ENCODE results near the gene CADPS2.

The CADPS2 gene

DNA sequence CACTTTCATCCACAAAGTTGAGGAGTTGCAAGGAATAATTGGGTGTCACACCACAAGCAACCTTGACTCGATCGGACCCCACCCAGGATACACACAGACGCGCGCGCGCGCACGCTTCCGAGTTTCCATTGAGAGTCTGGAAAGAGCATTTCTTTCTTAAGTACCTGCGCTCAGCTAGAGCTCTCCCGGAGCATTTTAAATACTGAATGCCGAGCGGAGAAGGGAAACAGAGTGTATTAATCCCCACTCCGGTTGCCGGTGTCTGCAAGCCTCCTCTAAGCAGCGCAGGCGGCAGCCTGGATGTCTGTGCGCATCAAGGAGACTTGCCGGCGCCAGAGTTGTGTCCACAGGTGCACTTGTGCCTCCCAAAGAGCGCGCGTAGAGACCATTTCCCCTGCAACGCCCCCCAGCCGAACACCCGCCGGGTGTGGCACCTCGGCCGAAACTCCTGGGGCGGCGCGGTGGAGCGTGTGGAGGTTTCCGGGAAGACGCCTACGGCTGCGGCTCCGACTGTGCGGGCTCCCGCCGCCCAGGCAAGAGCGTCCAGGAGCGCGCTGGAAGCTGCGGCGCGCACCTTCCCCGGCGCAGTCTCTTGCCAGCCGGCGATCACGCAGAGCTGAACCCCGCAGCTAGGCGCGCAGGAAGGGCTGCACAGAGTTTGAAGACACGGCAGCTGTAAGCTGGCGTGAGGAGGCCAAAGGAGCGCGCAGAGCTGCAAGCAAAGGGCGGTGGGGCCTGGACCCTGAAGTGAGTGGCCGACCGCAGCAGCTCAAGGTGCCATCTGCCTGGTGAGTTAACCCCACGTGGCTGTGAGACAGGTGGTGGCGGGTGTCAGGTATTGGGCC lies 580.6 kb downstream of the CADPS2 start:
- TF ChIP-seq TAF1 (IDR thresholded peaks at IDR 0.05; ENCODE audit: borderline replicate concordance, insufficient read depth, low read length), result no peak
- TF ChIP-seq, protein P1, sequence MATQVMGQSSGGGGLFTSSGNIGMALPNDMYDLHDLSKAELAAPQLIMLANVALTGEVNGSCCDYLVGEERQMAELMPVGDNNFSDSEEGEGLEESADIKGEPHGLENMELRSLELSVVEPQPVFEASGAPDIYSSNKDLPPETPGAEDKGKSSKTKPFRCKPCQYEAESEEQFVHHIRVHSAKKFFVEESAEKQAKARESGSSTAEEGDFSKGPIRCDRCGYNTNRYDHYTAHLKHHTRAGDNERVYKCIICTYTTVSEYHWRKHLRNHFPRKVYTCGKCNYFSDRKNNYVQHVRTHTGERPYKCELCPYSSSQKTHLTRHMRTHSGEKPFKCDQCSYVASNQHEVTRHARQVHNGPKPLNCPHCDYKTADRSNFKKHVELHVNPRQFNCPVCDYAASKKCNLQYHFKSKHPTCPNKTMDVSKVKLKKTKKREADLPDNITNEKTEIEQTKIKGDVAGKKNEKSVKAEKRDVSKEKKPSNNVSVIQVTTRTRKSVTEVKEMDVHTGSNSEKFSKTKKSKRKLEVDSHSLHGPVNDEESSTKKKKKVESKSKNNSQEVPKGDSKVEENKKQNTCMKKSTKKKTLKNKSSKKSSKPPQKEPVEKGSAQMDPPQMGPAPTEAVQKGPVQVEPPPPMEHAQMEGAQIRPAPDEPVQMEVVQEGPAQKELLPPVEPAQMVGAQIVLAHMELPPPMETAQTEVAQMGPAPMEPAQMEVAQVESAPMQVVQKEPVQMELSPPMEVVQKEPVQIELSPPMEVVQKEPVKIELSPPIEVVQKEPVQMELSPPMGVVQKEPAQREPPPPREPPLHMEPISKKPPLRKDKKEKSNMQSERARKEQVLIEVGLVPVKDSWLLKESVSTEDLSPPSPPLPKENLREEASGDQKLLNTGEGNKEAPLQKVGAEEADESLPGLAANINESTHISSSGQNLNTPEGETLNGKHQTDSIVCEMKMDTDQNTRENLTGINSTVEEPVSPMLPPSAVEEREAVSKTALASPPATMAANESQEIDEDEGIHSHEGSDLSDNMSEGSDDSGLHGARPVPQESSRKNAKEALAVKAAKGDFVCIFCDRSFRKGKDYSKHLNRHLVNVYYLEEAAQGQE (IDR thresholded peaks at IDR 0.05; ENCODE audit: insufficient read depth in 1 of 2, low read depth in 2 of 2, low read length in 2 of 2), result no peak

DNA sequence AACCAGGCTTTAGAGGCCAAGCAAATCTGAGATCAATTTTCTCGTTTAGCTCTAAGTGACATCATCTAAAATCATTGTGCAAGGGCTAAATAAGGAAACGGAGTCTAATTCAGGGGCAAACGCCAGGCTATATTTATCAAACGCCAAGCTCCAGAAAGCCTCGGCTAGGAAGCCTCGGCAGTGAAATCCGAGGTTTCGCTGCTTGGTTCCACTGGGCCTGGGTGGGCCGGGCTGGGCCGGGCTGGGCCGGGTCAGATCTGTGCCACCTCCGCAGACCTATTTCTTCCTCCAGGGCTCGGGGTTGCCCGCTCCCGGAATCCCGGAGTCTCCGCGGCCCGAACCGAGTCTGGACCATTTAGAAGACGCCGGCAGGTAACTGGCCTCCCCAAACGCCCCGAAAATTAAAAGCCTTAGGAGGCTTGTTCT lies 581.3 kb downstream of the CADPS2 start:
- TF ChIP-seq, protein P1 (IDR thresholded peaks at IDR 0.05; ENCODE audit: insufficient read depth in 1 of 2, low read depth in 2 of 2, low read length in 2 of 2), result no peak
- TF ChIP-seq FOXP2 (optimal IDR thresholded peaks at IDR 0.05; ENCODE audit: borderline replicate concordance, extremely low read depth, extremely low read length, insufficient read depth), result no peak
- TF ChIP-seq SIN3A (IDR thresholded peaks at IDR 0.05; ENCODE audit: borderline replicate concordance, insufficient read depth, low read length), result no peak
- no peak for TF ChIP-seq TAF1 (IDR thresholded peaks at IDR 0.05; ENCODE audit: borderline replicate concordance, insufficient read depth, low read length)
- TF ChIP-seq POLR2AphosphoS5 (IDR thresholded peaks at IDR 0.05; ENCODE audit: low read depth, low read length), result no peak

DNA sequence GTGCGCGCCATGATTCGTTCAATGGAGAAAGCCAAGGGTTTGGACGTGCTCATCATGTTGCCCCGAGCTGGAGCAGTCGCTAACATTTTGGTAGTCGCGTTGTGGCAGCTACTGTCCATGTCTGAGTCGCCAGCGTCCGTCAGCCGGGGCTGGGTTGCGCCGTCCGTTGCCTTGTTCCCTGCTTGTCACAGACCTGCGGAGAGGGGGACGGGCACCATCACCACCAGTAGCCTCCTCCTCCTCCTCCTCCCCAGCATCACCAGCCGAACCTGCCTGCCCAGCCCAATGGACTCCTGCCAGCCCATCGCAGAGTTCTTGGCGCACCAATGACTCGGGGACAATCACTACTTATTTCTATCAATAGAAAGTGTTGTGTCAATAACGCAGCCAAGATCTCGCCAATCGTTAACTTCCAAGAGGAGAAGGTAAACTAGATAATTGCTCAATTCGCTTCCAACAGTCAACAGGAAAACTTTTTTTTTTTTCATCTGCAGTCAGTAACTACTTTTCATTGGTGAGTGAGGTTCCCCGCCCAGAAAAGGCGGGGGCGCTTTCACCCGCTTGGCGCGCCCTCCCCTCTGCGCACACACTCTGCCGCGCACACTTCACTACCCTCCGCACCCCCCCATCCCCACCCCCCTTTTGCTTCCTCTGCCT lies 581.8 kb downstream of the CADPS2 start, which contains the start of gene FEZF1:
Gene FEZF1, minus strand, starts transcription at position 432 of the 657 bp plus-strand sequence. Its CDS starts 313 bp downstream, at position 119.
- TF ChIP-seq TAF1 (IDR thresholded peaks at IDR 0.05; ENCODE audit: borderline replicate concordance, insufficient read depth, low read length) (no peak), FOXP2 (optimal IDR thresholded peaks at IDR 0.05; ENCODE audit: borderline replicate concordance, extremely low read depth, extremely low read length, insufficient read depth) (no peak), SIN3A (IDR thresholded peaks at IDR 0.05; ENCODE audit: borderline replicate concordance, insufficient read depth, low read length) (no peak), POLR2AphosphoS5 (IDR thresholded peaks at IDR 0.05; ENCODE audit: low read depth, low read length) (no peak)
- TF ChIP-seq, protein P1 (IDR thresholded peaks at IDR 0.05; ENCODE audit: insufficient read depth in 1 of 2, low read depth in 2 of 2, low read length in 2 of 2), result no peak

DNA sequence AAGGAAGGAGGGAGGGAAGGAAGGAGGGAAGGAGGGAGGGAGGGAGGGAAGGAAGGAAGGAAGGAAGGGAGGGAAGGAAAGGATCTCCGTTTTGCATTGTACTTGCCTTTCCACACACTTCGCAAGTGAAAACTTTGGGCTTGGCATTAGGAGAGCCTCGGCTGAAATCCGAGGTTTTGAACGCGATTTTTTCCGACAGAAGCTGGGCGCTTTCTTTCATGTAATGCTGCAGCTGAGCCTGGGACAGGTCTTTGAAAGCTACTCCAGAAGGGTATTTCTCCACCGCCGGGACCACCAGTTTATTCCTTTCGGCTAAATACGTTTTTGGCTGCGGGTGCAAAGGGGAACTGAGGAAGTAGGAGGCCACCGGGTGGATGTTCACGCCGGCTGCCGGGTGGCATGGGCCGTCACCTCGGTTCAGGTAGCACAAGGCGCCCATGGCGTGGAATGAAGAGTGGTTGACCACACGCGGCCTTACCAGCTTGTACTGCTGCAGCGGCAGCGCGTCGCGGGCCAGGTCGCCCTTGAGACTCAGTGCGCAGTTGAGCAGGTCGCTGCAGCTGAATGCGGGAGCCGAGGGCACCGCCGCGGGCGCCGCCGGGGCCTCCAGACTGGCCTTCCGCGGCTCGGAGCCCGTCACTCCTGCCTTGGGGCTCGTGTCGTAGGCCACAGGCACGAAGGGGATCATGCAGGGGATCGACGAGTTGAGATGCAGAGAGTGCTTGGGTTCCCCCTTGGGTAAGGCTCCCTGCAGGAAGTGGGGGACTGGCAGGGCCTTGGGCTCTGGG lies 582.5 kb downstream of the CADPS2 start:
- TF ChIP-seq FOXP2 (optimal IDR thresholded peaks at IDR 0.05; ENCODE audit: borderline replicate concordance, extremely low read depth, extremely low read length, insufficient read depth) (no peak), POLR2AphosphoS5 (IDR thresholded peaks at IDR 0.05; ENCODE audit: low read depth, low read length) (no peak), TAF1 (IDR thresholded peaks at IDR 0.05; ENCODE audit: borderline replicate concordance, insufficient read depth, low read length) (no peak), SIN3A (IDR thresholded peaks at IDR 0.05; ENCODE audit: borderline replicate concordance, insufficient read depth, low read length) (no peak)
- TF ChIP-seq, protein P1 (IDR thresholded peaks at IDR 0.05; ENCODE audit: insufficient read depth in 1 of 2, low read depth in 2 of 2, low read length in 2 of 2), result no peak

All from PFSK-1 (cell line).